NCI-H2196 (cell line): ENCODE measurements around the gene THAP7.
"Not testable (repeated sequence)": the region's sequence is repeated elsewhere in the genome, so short reads cannot be mapped to it uniquely, and the experiment has no call there.

Source experiments
- DNase-seq: peaks from one replicate; lab custom pipeline; 2025; ENCODE audit not compliant: unreplicated experiment; lab: John Stamatoyannopoulos, UW

The THAP7 gene

GRCh38 chr22:21013657-21014201, 11.8 kb upstream of the THAP7 start:
- no peak for DNase-seq

GRCh38 chr22:21012446-21013407, 10.8 kb upstream of the THAP7 start:
- DNase-seq: no peak

- DNase-seq: no peak
These were observed 8.7 kb upstream of the THAP7 start for GRCh38 chr22:21010426-21011113.

- DNase-seq: no peak
These were observed 7.9 kb upstream of the THAP7 start for GRCh38 chr22:21009638-21010425.

- not testable (repeated sequence) for DNase-seq
These were observed 7.3 kb upstream of the THAP7 start for GRCh38 chr22:21009208-21009607.

- no peak for DNase-seq
These were observed 1.9 kb upstream of the THAP7 start for GRCh38 chr22:21003782-21004181.

GRCh38 chr22:21000987-21001600, 824 bp downstream of the THAP7 start:
- DNase-seq: no peak

- DNase-seq: no peak
These were observed 1.5 kb downstream of the THAP7 start for GRCh38 chr22:21000207-21000986.

- no peak for DNase-seq
These were observed 2.3 kb downstream of the THAP7 start for GRCh38 chr22:20999350-21000206.

GRCh38 chr22:20998411-20999336, 3.2 kb downstream of the THAP7 start:
- no peak for DNase-seq

GRCh38 chr22:20997536-20998257, 4.2 kb downstream of the THAP7 start:
- DNase-seq: no peak

GRCh38 chr22:20996598-20997535, 5.1 kb downstream of the THAP7 start:
- DNase-seq: no peak

- DNase-seq: no peak
These were observed 5.9 kb downstream of the THAP7 start for GRCh38 chr22:20996031-20996410.

GRCh38 chr22:20995329-20996030, 6.4 kb downstream of the THAP7 start:
- DNase-seq: no peak

- DNase-seq: no peak
These were observed 7.0 kb downstream of the THAP7 start for GRCh38 chr22:20994902-20995241.
